Occipital lobe (tissue), 2 donors: Measurements from ENCODE around the gene CWC27. TPM values are rescaled to one million over a fixed set of nuclear protein-coding genes. Genes with fewer than 3 reads are reported as not detected.

Source experiments
- DNase-seq: peaks from one replicate; lab custom pipeline; 2025; lab: John Stamatoyannopoulos, UW
- total RNA-seq: library from RNA; depleted of rRNA; stranded (reverse); fragments of >200 nt; gene quantifications from one replicate; pipeline ENCODE4 v1.2.3, GENCODE V29; 2014

CWC27 gene
- 30.4 TPM for total RNA-seq

GRCh38 chr5:64768358-64769312 is at the start of gene CWC27, which contains the start of gene SREK1IP1:
TSS of gene CWC27 (plus strand) at chr5:64768930. CDS start at chr5:64769147, 217 bp downstream.
TSS of gene SREK1IP1 (minus strand) at chr5:64768691. CDS start at chr5:64768517, 174 bp downstream.
- DNase-seq: peak; percentile 77

- no peak for DNase-seq
These were observed 46.1 kb upstream of the CWC27 start for GRCh38 chr5:64722588-64722987.

GRCh38 chr5:64727150-64727549 is 41.6 kb upstream of the CWC27 start:
- DNase-seq: no peak

GRCh38 chr5:64742411-64742810 is 26.3 kb upstream of the CWC27 start:
- no peak for DNase-seq

GRCh38 chr5:64742821-64743220 is 25.9 kb upstream of the CWC27 start:
- DNase-seq: no peak

- DNase-seq: no peak
These were observed 23.8 kb upstream of the CWC27 start for GRCh38 chr5:64744914-64745313.

- no peak for DNase-seq
These were observed 22.3 kb upstream of the CWC27 start for GRCh38 chr5:64746446-64746845.

- DNase-seq: no peak
These were observed 19.3 kb upstream of the CWC27 start for GRCh38 chr5:64749385-64749784.

GRCh38 chr5:64754066-64754465 is 14.7 kb upstream of the CWC27 start:
- no peak for DNase-seq

- no peak for DNase-seq
These were observed 9.8 kb upstream of the CWC27 start for GRCh38 chr5:64758901-64759300.

- no peak for DNase-seq
These were observed 8.6 kb upstream of the CWC27 start for GRCh38 chr5:64759960-64760660.

GRCh38 chr5:64763948-64764503 is 4.7 kb upstream of the CWC27 start:
- DNase-seq: no peak

- no peak for DNase-seq
These were observed 2.8 kb upstream of the CWC27 start for GRCh38 chr5:64765804-64766504.

GRCh38 chr5:64766941-64767340 is 1.8 kb upstream of the CWC27 start:
- no peak for DNase-seq

- no peak for DNase-seq
These were observed 772 bp upstream of the CWC27 start for GRCh38 chr5:64767959-64768357.

- no peak for DNase-seq
These were observed 1.1 kb downstream of the CWC27 start for GRCh38 chr5:64769855-64770254.

- DNase-seq: no peak
These were observed 3.0 kb downstream of the CWC27 start for GRCh38 chr5:64771736-64772135.

GRCh38 chr5:64773533-64773932 is 4.8 kb downstream of the CWC27 start:
- no peak for DNase-seq

- no peak for DNase-seq
These were observed 6.6 kb downstream of the CWC27 start for GRCh38 chr5:64775291-64775690.

GRCh38 chr5:64784451-64785025 is 15.8 kb downstream of the CWC27 start:
- DNase-seq: peak; percentile 18

GRCh38 chr5:64786372-64786771 is 17.6 kb downstream of the CWC27 start:
- DNase-seq: no peak
